Esophagus squamous epithelium (tissue), 5 donors: ENCODE data around the gene ICAM2. TPM values are rescaled to one million over a fixed set of nuclear protein-coding genes. Genes with fewer than 3 reads are reported as not detected.

Experiments
- DNase-seq: peaks from one replicate; lab custom pipeline; 2025; lab: John Stamatoyannopoulos, UW
- H3K27ac ChIP-seq, 4 donors: fragments of 200-600 bp; sonication (generic); one replicate each; pipeline ENCODE4 v1.5.1; 2016 to 2019; ENCODE audit warnings: mild to moderate bottlenecking in 1 of 4
- H3K27me3 ChIP-seq, 4 donors: fragments of 200-600 bp; sonication (generic); 1 replicate in 3 of 4; 2 replicates in 1 of 4; pipeline versions ENCODE4 v1.5.1 to v1.6.0; 2017 to 2021; ENCODE audit warnings: antibody characterized with exemption in 1 of 4
- H3K36me3 ChIP-seq, 3 donors: fragments of 200-600 bp; sonication (generic); one replicate each; pipeline ENCODE4 v1.5.1; 2016 to 2019
- H3K4me1 ChIP-seq, 3 donors: fragments of 200-600 bp; sonication (generic); one replicate each; pipeline ENCODE4 v1.5.1; 2017 to 2019
- H3K4me3 ChIP-seq, 4 donors: fragments of 200-600 bp; sonication (generic); 1 replicate in 3 of 4; 2 replicates in 1 of 4; pipeline ENCODE4 v1.5.1; 2016 to 2019; ENCODE audit warnings: mild to moderate bottlenecking in 2 of 4, moderate library complexity in 1 of 4
- H3K9me3 ChIP-seq, 3 donors: fragments of 200-600 bp; sonication (generic); one replicate each; pipeline ENCODE4 v1.5.1; 2016 to 2019
- CTCF ChIP-seq, 6 experiments: fragments of 450-650 bp in 4 of 6; fragments of 200-600 bp in 2 of 6; sonication (generic) in 2 of 6; IDR thresholded peaks; one replicate each; pipeline ENCODE4 v1.5.1; 2016 to 2019; ENCODE audit warnings: antibody characterized with exemption in 6 of 6, mild to moderate bottlenecking in 4 of 6, moderate library complexity in 4 of 6
- POLR2A ChIP-seq, 4 donors: fragments of 450-650 bp; IDR thresholded peaks; one replicate each; pipeline ENCODE4 v1.6.1; 2017; ENCODE audit warnings: antibody characterized with exemption in 4 of 4, mild to moderate bottlenecking in 4 of 4, moderate library complexity in 3 of 4
- WGBS, 2 donors: methylation state at CpG; one replicate each; pipeline ENCODE4 v1.1.5; 2018; 5-methylcytosine and 5-hydroxymethylcytosine counted together
- intact Hi-C: fragments of 100-400 bp; cut with DNase I; formaldehyde crosslinking; loops from one replicate; pipeline ENCODE4 v1.15.0; 2022
- total RNA-seq, 4 donors: library from RNA; depleted of rRNA; stranded (reverse); fragments of >200 nt; gene quantifications; one replicate each; pipeline ENCODE4 v1.1.0, GENCODE V29; 2016
- donor health status: DM: yes; HTN: yes; CAD: no.

ICAM2 gene
- total RNA-seq, 4 donors from 2014 or later: 2.8 to 28.8 (median 11.8) TPM; not detected in 1

- Histone ChIP-seq H3K9me3 (no peaks in the 10 kb centered on the region), H3K27ac (no peak overlapping the region), H3K4me1 (peaks cover 0 to 2% (median under 1%) of the 10 kb centered on the region in 3 donors), H3K36me3 (peaks cover 13 to 100% (median 17%) of the 10 kb centered on the region in 3 donors), H3K4me3 (no peak overlapping the region), H3K27me3 (no peaks in the 10 kb centered on the region)
- intact Hi-C loops: no loop called here
- 92 to 98% methylated on average over 6 to 12 of the region's 22 CpGs for WGBS, 2 donors
- TF ChIP-seq POLR2A (IDR thresholded peaks at IDR 0.05) (no peak), CTCF (IDR thresholded peaks at IDR 0.05) (no peak)
- no peak for DNase-seq
Observed at GRCh38 chr17:64055183-64056142, 35.0 kb upstream of the ICAM2 start.

GRCh38 chr17:64054304-64054703, 33.9 kb upstream of the ICAM2 start:
- Histone ChIP-seq H3K4me1 (no peaks in the 10 kb centered on the region), H3K9me3 (no peaks in the 10 kb centered on the region), H3K27ac (no peak overlapping the region), H3K27me3 (no peaks in the 10 kb centered on the region), H3K4me3 (no peak overlapping the region), H3K36me3 (peaks cover 17 to 100% (median 21%) of the 10 kb centered on the region in 3 donors)
- WGBS, 2 donors: 88 to 98% methylated on average over 9 of the region's 21 CpGs
- no peak for DNase-seq
- TF ChIP-seq CTCF (IDR thresholded peaks at IDR 0.05) (no peak), POLR2A (IDR thresholded peaks at IDR 0.05) (no peak)
- intact Hi-C loops: no loop called here

- WGBS, 2 donors: 90 to 95% methylated on average over 4 to 9 of the region's 10 CpGs
- no peaks in the 10 kb centered on the region for H3K27me3 ChIP-seq
- H3K4me1 ChIP-seq: no peaks in the 10 kb centered on the region
- no peak overlapping the region for H3K27ac ChIP-seq
- H3K4me3 ChIP-seq: no peak overlapping the region
- DNase-seq: no peak
- intact Hi-C loops: no loop called here
- H3K9me3 ChIP-seq: no peaks in the 10 kb centered on the region
- H3K36me3 ChIP-seq: peaks cover 21 to 100% (median 26%) of the 10 kb centered on the region in 3 donors
- TF ChIP-seq POLR2A (IDR thresholded peaks at IDR 0.05) (no peak), CTCF (IDR thresholded peaks at IDR 0.05) (no peak)
Observed at GRCh38 chr17:64053101-64053500, 32.7 kb upstream of the ICAM2 start.

GRCh38 chr17:64051153-64051552, 30.7 kb upstream of the ICAM2 start:
- Histone ChIP-seq H3K9me3 (no peaks in the 10 kb centered on the region), H3K36me3 (peaks cover 27 to 100% (median 33%) of the 10 kb centered on the region in 3 donors), H3K27ac (no peak overlapping the region), H3K27me3 (no peaks in the 10 kb centered on the region), H3K4me3 (no peak overlapping the region), H3K4me1 (no peaks in the 10 kb centered on the region)
- no peak for DNase-seq
- intact Hi-C loops: no loop called here
- 35 to 58% methylated on average over 1 of the region's 1 CpG for WGBS, 2 donors
- TF ChIP-seq POLR2A (IDR thresholded peaks at IDR 0.05) (no peak), CTCF (IDR thresholded peaks at IDR 0.05) (no peak)

- DNase-seq: no peak
- no peak overlapping the region for H3K4me3 ChIP-seq
- no peaks in the 10 kb centered on the region for H3K27me3 ChIP-seq
- no peak overlapping the region for H3K27ac ChIP-seq
- WGBS, 2 donors: 80 to 95% methylated on average over 1 to 7 of the region's 9 CpGs
- H3K36me3 ChIP-seq: peaks cover 42 to 100% (median 43%) of the 10 kb centered on the region in 3 donors
- TF ChIP-seq CTCF (IDR thresholded peaks at IDR 0.05): no peak
- no peak for TF ChIP-seq POLR2A (IDR thresholded peaks at IDR 0.05)
- no peaks in the 10 kb centered on the region for H3K4me1 ChIP-seq
- no peaks in the 10 kb centered on the region for H3K9me3 ChIP-seq
- intact Hi-C loops: no loop called here
Observed at GRCh38 chr17:64048805-64049204, 28.4 kb upstream of the ICAM2 start.
